GM18873 (cell line): ENCODE measurements around the gene FAM174A.

Source experiments
- ATAC-seq: cut with Tn5 transposase; IDR thresholded peaks from one replicate; pipeline ENCODE4 v1.9.1; 2021; ENCODE audit warnings: mild to moderate bottlenecking, moderate library complexity, moderate number of reproducible peaks; ENCODE audit not compliant: unreplicated experiment, low FRiP score

Gene FAM174A

DNA sequence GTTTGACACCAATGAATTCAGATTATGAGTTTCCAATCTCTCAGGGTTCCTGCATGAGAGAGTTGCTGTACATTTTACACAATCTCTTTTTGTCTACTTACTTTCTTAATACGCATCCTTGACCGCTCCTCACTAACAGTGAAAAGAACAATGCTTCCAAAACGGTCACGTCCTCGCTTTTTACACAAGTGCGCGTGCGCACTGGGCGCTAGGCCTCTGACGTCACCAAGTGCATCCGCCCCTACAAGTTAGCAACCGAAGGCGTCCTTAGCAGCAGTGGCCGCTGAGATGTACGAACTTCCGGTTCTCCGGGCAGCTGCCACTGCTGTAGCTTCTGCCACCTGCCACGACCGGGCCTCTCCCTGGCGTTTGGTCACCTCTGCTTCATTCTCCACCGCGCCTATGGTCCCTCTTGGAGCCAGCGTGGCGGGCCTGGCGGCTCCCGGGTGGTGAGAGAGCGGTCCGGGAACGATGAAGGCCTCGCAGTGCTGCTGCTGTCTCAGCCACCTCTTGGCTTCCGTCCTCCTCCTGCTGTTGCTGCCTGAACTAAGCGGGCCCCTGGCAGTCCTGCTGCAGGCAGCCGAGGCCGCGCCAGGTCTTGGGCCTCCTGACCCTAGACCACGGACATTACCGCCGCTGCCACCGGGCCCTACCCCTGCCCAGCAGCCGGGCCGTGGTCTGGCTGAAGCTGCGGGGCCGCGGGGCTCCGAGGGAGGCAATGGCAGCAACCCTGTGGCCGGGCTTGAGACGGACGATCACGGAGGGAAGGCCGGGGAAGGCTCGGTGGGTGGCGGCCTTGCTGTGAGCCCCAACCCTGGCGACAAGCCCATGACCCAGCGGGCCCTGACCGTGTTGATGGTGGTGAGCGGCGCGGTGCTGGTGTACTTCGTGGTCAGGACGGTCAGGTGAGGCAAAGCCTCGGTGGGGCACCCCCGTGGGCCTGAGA is at the start of gene FAM174A:
TSS of gene FAM174A (plus strand) at position 315 of the 946 bp plus-strand sequence. CDS start at position 472, 157 bp downstream.
- peak; percentile 98 for ATAC-seq

DNA sequence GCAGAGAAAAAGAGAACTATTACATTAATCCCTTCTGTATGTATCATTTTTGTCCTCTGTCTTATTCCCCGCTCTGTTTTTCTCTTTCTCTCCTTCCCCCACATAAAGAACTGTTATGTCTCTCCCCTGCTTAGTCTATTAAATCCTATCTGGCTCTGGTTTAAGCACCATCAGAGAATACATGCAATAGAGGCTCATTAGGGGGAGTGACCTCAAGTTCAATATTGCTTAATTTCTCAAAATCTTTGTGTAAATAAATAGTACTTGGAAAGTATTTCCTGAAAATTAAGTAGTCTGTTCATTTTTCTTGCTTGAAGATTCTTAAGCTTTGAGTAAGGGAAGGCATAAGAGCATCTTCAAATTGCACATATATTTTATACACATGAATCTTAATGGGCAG is 41.2 kb upstream of the FAM174A start:
- no peak for ATAC-seq

DNA sequence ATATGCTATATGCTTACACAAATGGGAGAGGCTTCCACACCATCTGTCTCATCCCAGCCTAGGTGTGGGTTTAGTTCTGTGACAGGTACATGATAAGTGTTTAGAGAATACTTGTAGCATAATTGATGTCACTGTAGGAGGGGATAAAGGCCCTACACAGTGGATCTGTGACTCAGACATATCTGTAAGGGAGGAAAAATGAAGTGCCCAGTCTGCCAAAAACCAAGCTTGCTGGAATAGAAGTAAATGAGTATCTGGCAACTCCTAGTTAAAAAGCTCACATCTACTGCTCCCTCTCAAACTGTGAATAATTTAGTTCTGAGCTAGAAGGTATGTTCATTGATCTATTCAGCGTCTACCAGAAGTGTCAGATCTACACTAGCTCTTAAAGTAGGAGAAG is 38.9 kb upstream of the FAM174A start:
- ATAC-seq, result no peak

DNA sequence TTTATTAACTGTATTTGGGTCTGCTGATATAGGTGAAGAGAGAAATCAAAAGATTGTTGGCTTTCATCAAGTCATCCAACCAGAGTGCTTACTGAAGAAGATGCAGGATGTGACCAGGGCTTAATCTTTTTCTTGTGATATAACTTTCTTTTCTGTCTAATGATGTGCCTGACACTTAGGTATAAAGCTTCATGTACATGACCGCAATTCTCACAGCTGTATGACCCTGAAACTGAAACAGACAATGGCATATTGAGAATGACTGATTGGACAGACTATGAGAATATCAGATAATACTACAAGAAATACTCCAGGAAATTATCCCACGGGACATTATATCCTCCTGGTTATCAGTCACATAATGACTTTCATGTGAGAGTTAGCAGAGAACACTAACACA is 32.5 kb upstream of the FAM174A start:
- no peak for ATAC-seq

DNA sequence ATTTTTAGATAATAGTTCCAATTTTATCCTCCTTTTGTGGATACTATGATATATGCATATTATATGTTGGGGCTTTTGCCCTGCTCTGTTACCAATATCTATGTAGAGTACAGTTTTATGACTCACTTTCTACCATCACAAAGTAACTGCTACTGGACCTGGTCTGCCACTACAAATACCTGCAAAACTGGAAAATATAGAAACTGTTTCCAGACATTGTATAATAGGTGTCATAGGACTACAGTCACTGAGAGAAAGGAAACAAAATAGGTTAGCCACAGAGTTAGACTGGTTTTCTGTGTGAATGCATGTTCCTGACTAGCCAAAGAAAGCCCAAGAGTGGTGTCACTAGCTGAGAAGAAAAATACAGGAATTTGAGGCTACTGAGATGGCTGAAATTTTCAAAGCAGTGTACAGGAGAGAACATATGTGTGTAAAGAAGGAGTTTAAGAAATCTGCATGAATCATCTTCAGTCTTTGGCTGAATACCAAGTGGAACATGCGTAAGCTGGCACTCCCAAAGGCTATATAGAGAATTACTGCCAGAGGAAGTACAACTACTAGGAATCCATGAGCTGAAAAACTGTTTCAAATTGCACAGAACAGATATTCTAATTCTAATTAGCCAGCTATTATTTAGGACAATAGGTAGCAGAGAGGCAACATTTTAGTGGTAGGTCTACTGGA is 29.0 kb upstream of the FAM174A start:
- no peak for ATAC-seq

DNA sequence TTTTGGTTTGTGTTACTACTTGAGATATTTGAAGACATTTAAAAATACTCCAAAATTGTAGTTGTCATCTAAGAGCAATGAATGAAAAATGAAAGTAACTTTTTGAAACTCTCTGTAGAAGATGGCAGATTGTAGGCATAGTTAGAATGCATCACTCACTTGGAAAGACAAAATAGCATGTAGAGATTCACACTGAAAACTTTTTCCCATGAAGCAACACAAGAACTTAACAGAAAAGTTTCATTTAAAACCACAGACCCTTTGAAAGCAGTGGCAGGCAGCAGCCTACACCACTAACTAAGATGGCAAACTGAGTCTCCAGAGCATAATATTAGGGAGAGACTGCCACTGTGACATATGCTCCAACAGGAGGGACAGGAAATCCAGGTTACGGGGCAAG is 18.9 kb upstream of the FAM174A start:
- peak; percentile 66 for ATAC-seq

DNA sequence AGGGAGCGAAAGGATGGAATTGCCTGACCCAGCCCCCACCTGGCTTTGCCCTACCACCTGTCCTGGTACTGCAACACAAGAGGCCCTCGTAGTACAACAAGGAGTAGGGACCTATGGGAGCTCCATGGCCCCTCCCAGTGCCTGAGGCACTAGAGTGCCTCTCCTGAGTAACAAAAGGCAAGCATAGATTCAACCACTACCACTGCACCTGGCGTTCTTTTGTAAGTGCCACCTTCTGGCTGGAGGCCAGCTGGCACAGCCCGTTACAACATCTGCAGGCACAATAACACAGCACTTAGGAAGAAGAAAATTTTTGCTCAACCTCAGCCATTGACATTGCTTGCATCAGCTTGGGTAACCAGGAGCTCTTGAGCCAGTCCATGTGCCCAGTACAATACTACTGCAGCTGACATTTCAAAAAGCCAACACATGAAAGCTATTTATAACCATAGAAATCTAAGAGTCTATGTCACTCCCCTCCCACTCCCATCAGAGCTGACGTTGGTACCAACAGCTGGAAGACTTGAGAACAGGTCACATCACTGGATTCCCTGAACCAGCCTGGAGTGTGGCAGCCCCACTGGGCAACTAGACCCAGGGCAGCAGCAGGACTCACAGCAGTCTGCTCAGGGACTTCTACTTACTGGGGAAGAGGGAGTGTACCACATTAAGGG is 17.7 kb upstream of the FAM174A start:
- ATAC-seq, result no peak

DNA sequence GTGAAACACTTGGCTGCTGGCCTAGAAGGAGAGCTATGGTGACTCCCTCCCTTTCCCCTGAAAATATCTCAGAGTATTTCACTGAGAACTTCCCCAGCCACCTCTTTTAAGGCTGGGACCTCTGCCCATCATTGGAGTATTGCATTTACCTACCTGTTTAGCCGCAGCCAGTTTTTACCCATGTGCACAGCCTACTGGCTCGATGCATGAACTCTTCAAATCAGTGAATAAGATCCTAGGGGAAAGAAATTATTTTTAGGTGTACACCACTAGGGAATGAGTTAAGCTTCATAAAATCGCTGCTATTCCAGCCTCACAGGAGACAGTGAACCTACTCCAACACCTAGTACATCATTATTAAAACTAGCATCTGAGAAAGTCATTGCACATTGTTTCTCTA is 16.8 kb upstream of the FAM174A start:
- ATAC-seq, result no peak

DNA sequence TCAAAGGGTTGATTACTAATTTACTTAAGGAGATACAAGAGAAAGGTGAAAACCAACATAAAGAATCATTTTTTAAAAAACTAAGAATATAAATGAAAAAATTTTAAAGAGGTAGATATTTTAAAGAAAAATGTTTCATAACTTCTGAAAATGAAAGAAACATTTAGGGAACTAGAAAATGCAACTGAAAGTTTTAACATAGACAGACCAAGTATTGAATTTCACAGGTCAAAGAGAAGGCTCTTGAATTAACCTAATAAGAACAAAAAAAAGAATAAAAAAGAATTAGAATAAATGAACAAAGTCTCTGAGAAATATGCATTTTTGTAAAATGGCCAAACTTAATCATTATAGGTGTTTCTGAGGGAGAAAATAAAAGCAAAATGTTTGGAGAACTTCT is 16.1 kb upstream of the FAM174A start:
- ATAC-seq, result no peak

DNA sequence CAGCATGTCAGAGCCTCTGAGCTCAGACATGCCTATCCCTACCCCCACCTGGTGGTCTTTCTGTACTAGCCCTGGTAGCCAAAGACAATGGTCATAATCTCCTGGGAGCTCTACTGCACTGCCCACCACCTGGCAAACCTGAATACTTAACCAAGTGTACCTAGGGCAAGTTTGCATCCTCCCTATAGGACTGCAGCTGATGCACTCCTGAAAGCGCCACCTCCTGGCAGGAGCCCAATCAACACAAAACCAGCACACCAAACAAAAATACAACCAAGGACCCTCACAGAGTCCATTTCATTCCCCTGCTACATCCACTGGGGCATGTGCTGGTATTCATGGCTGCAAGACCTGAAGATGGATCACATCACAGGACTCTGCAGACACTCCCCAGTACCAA is 14.8 kb upstream of the FAM174A start:
- ATAC-seq, result no peak

DNA sequence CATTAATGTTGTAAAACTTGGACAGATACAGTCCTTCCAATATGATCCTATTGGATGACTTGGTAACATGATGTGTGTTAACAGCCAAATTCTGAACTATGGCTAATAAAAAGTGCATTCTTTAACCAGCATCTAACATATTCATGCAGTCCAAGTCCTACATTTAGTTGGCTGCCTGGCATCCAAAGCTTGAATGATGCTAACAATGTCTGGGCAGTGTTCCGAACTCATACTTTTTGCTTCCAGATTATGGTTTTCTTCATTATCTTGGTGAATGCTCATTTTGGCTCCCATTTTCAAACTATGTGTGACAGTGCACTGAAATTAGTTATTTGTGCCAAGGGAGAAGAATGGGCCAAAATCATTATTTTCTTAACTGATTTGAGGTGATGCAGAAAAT is 2.8 kb downstream of the FAM174A start:
- no peak for ATAC-seq

DNA sequence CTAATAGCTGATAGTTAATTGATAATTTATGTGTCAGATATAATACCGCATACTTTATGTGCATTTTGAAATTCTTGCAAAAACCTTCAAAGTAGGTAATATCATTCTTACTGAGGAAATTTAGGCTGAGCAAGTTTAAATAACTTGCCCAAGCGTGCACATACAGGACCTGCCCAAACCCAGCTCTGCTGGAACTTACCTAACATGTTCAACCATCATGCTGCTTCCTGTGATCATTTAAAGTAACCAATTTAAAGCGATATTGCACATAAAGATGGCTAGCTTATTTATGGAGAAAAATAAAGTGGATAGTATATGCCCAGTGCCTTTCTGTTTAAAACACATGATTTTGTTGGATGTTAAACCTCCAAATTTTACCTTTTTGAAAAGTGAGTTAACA is 4.3 kb downstream of the FAM174A start:
- no peak for ATAC-seq

DNA sequence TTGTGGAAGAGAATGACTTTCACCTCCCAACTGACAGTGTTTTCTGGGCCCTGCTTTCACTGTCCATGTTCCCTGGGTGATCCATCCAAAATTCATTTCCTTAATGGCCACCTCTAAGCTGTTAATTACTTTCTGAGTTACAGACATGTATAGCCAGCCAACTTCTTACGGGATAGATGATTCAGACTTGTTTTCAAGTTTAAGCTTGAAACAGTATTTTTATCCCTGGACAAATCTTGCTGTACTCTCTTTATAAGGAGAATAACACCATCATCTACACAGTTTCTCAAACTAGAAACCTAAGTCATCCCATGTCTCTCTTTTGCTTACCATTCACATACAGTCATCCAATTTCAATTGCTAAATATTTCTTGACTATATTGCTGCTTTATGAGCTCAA is 6.9 kb downstream of the FAM174A start:
- ATAC-seq, result no peak

DNA sequence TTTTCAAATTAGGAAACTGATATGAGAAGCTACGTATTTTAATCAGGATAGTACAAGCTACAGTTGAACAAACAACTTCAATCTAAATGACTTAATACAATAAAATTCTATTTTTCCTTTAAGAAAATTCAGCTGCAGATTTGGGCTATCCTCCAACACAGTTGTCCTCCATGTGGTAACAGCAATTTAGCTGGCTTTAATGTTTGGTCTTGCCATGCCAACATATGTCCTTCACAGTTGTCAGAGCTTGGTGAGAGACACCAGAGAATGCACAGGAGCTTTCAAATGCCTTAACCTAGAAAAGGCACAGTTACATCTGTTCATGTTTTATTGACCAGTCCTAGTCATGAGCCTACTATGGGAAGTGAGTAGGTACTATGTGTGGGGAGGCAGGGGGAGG is 10.8 kb downstream of the FAM174A start:
- ATAC-seq, result no peak

DNA sequence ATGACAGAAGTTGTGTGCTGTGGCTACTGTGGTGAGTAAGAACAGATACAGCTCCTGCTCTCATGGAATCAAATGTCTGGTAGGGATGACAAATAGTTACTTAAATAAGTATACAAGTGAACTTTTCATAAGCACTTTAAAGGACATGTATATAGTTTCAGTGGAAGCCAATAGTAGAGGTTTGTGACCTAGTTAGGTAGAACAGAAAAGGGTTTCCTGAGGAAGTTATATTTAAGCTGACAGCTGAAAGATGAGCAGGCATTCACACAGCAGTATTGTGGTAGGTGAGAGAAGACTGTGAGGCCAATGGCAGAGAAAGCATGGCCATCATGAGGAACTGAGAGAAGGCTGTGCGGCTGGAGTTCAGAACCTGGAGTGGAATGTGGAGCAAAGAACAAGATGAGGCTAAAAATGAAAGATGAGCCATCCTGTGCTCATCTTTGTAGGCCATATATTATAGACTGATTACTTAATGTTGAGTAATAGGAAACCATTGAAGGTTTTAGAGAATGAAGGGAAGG is 15.4 kb downstream of the FAM174A start:
- ATAC-seq, result peak; percentile 54

DNA sequence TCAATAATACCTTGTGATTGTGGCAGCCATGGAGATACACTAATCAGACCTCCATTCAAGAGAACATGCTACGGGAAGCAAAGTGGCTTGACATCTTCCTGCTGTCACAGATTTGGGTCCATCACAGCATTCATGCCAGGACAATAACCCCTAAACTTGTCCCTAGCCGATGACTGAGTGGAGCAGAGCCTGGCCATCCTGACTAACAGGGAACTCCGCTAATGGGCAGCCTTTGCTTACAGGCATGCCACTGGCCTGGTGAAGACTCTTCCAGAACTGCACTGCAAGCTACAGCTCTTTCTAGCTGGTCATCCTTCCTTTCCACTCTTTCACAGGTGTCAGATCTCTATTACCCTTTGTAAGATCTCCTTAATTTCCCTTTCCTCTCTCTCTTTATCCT is 16.0 kb downstream of the FAM174A start:
- no peak for ATAC-seq

DNA sequence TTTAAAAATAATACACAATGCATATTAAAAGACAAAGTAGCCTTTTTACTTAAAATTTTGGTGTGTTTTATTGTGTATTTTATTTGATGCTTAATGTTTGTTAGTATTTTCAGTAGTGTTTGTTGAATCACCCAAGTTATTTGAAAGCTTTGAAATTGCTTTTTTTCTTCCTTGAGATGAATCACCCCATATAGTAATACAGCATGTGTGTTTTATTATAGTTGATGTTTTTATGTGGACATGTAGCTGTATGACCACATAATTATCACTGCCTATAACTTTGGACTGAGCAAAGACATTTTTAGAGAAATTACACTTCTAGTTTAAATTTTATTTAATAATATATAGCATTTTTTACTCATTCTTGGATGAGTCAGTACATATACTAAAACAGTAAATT is 18.0 kb downstream of the FAM174A start:
- ATAC-seq, result no peak

DNA sequence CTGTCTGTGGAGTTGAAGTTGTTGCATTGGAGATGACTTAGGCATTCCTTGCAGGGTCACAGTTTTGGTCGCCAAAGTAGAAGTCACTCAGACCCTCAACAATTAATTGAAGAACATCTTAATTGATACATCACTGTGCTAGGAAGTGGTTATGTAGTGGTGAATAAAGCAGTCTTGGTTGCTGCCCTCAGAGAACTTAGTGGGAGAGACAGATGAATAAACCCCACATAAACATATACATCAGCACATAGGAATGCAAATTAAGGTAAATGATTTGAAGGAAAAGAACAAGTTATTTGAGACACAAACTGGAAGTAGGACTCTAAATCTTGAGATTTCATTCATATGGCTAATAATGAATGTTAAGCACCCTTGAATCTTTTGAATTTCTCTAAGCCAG is 25.7 kb downstream of the FAM174A start:
- no peak for ATAC-seq

DNA sequence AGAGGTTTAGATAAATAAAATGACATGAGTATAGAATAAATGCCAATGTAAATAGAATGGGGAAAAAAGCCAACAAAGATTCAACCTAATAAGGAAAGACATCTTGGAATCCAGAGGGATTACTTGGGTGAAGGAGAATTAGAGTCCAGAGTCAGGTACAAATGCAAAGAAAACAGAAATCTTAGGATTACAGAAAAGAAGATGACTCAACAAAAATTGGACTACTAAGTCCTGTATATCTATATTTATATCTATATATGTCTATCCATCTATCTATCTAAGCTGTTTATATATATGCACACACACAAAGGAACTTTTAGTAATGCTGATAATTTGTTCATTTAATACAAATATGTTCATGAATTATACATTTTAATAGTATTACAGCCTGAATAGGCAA is 27.6 kb downstream of the FAM174A start:
- no peak for ATAC-seq

DNA sequence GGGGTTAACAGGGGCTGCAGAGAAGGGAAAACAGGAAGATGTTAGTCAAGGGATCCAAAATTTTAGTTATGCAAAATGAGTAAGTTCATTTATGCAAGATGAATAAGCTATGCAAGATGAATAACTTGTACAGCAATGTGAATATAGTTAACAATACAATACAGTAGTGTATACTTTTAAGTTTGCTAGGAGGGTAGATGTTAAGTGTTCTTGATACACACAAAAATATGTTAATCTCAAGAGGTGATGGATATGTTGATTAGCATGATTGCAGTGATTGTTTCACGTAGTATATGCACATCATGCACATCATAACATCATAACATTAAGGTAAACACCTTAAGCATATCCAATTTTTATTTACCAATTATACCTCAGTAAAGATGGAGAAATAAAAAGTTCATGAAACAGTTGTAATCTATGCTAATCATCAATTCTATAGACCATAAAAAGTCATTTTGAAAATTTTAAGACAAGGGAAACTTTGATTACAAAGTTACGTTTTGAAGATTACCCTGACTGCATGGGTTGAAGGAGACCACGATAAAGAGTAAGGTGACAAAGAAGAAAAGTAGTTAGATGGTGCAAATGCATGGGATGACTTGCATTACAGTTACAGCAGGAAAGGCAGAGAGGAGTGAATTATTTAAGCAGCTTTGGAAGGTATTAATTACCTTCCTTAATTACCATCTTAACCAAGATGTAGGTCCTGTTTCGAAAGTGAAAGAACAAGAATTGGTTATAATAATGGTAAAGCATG is 31.4 kb downstream of the FAM174A start:
- ATAC-seq, result no peak
